Measurements from ENCODE around the gene DNAL4. TPM values are rescaled to one million over a fixed set of nuclear protein-coding genes. Genes with fewer than 3 reads are reported as not detected.

DNAL4 gene
- total RNA-seq, 8 experiments from 2014 or later, result 11.7 to 41.8 (median 23.5) TPM

DNA sequence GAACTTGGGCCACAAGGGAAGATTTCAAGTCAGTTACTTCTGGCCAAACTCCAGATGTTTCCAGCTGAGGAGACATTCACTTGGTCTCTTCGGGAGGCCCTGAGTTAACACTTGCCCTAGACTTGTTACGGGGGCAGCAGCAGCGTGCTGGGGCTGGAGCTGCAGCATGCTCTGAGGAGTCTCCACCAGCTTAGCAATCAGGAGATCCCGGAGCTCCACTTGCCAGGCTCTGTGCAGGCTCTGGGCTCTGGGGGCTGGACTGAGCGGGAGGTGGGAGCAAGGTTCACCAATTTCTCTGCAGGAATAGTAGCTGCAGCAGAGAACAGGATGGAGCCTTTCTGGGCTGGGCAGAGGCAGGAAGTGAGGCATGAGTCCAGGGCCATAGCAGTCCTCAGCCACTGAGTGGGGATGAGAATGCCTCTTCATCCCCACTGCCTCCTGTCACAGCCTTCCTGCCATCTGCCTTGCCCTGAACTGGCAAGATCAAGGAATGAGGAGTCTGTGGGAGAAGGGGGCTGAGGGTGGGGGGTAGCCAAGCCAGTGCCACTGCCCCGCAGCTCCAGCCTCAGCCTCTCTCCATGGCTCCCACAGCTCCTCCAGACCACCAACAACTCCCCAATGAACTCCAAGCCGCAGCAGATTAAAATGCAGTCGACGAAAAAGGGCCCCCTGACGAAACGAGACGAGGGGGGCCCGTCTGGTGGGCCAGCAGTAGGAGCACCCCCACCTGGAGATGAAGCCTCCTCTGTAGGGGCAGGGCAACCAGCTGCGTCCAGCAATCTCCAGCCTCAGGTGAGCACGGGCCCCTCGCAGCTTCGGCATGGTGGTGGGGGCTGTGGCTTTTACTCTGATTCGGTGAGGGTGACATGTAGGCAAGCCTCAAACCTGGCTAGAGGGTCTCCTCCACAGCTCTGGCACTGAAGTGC is 64.8 kb downstream of the DNAL4 start:
- ATAC-seq (replicated peaks in 6 of 8), result no peak
- H3K4me1 ChIP-seq (replicated peaks in 1 of 2), result peaks cover 0 to 7% of the 10 kb centered on the region in 2 donors
- no peak overlapping the region for H3K4me3 ChIP-seq
- WGBS, 10 experiments, result 86 to 100% (median 95%) methylated on average over 1 to 10 of the region's 18 CpGs; no CpG with 5 or more reads in 3 of the 10 experiments
- no peak overlapping the region for H3K27ac ChIP-seq
- in situ Hi-C loops (cut with MboI; ENCODE audit: low pct_unique_long_range_greater_than_20kb in 2 of 9, low sequenced_read_pairs in 9 of 9, unreplicated experiment in 9 of 9), result no loop called here

Other genes with a start within 250 kb of the DNAL4 start
- 1 to 10 TPM in 3 of 8 experiments, under 1 TPM in 5; 0.15 to 7.4 (median 0.67) TPM for gene DMC1, start 224.0 kb downstream of the DNAL4 start, total RNA-seq
- gene FAM227A, start 137.8 kb downstream of the DNAL4 start, total RNA-seq, result 1 to 10 TPM in 7 of 8 experiments, under 1 TPM in 1; 0.66 to 7.8 (median 5.8) TPM
- 10 to 100 TPM; 18.7 to 42.4 (median 26.4) TPM for gene CBY1, start 137.5 kb downstream of the DNAL4 start, total RNA-seq
- gene TOMM22, start 112.2 kb downstream of the DNAL4 start, total RNA-seq, result 10 to 100 TPM; 42.2 to 84.3 (median 59.5) TPM
- 10 to 100 TPM; 25.8 to 56.7 (median 28.9) TPM for gene JOSD1, start 93.2 kb downstream of the DNAL4 start, total RNA-seq
- gene GTPBP1, start 88.2 kb downstream of the DNAL4 start, total RNA-seq, result 10 to 100 TPM; 28.8 to 88.7 (median 35.1) TPM
- 10 to 100 TPM; 29.8 to 49.9 (median 38.0) TPM for gene SUN2, start 38.1 kb downstream of the DNAL4 start, total RNA-seq
- 10 to 100 TPM in 2 of 8 experiments, 1 to 10 TPM in 4, under 1 TPM in 2; 0.71 to 15.7 (median 6.1) TPM for gene NPTXR, start 49.9 kb upstream of the DNAL4 start, total RNA-seq
- 100 to 1,000 TPM in 1 of 8 experiments, 10 to 100 TPM in 7; 17.6 to 141 (median 36.6) TPM for gene CBX6, start 78.1 kb upstream of the DNAL4 start, total RNA-seq
- under 1 TPM in 2 of 8 experiments, not detected in 6; 0.16 to 0.71 TPM for gene APOBEC3A, start 163.5 kb upstream of the DNAL4 start, total RNA-seq
- gene APOBEC3B, start 188.2 kb upstream of the DNAL4 start, total RNA-seq, result 10 to 100 TPM in 1 of 8 experiments, 1 to 10 TPM in 3, under 1 TPM in 4; 0.32 to 15.3 (median 1.1) TPM
- gene APOBEC3C, start 220.1 kb upstream of the DNAL4 start, total RNA-seq, result 10 to 100 TPM in 3 of 8 experiments, 1 to 10 TPM in 4, under 1 TPM in 1; 0.96 to 59.2 (median 4.5) TPM
- gene APOBEC3D, start 227.0 kb upstream of the DNAL4 start, total RNA-seq, result 10 to 100 TPM in 3 of 8 experiments, under 1 TPM in 5; 0.29 to 16.3 (median 0.64) TPM
- 10 to 100 TPM in 2 of 8 experiments, 1 to 10 TPM in 5, under 1 TPM in 1; 0.38 to 16.9 (median 4.9) TPM for gene APOBEC3F, start 246.7 kb upstream of the DNAL4 start, total RNA-seq